ENCODE results near the gene KLHL34.

GRCh38 chrX:21606002-21606401 is 52.1 kb downstream of the KLHL34 start:
- TF ChIP-seq CTCF (IDR thresholded peaks at IDR 0.05) = no peak
- TF ChIP-seq POLR2A (IDR thresholded peaks at IDR 0.05) = no peak
- no peak for TF ChIP-seq EP300 (IDR thresholded peaks at IDR 0.05)
